Panc1 (cell line): Measurements from ENCODE around the gene CSTPP1.

Source experiments
- POLR2AphosphoS5 ChIP-seq: IDR thresholded peaks from 2 replicates; pipeline ENCODE4 v1.6.1; 2012; ENCODE audit warnings: mild to moderate bottlenecking, low read depth, low read length, moderate library complexity
- SIN3A ChIP-seq: IDR thresholded peaks from 2 replicates; pipeline ENCODE4 v1.6.1; 2012; ENCODE audit warnings: low read depth, mild to moderate bottlenecking, low read length, moderate library complexity, borderline replicate concordance; ENCODE audit not compliant: insufficient read depth
- TF ChIP-seq, protein P1 (sequence below): fragments of 450-650 bp; IDR thresholded peaks from 2 replicates; pipeline ENCODE4 v1.5.1; 2017; ENCODE audit warnings: mild to moderate bottlenecking
- TF ChIP-seq, protein P2 (sequence below), 2 experiments: IDR thresholded peaks; 2 replicates each; pipeline ENCODE4 v1.6.1; 2011 to 2012; ENCODE audit warnings: low read depth in 2 of 2, control low read depth in 1 of 2, low read length in 1 of 2, mild to moderate bottlenecking in 1 of 2, moderate library complexity in 1 of 2; ENCODE audit not compliant: insufficient read depth in 1 of 2

DNA sequence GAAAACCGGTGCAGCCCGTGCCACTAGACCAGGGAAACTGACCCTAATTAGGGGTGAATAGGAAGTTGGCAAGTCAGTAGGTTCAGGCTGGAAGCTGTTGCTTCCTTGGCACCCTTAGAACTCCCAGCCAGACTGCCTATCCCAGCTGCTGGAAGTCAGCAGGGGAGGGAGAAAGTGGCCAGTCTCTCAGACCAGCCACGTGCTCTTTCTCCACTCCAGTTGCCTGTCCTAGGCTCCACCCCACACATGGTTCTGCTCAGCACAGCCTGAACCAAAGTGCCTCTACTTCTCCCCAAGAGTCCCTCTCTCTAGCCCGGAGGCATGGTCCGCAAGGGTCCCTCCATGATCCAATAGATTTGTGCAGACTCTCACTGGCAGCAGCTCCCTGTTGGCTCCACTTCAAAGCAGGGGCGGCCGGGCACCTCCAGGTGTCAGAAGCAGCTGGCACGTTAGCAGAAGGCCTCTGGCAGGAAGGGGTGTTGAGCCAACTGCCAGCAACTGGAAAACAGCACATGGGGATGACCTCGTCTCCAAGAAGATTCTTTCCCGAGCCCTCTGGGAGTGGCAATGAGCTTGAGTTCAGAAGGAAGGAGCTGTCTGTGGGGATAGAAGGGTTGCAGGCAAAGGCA lies 212.5 kb downstream of the CSTPP1 start:
- TF ChIP-seq, protein P1, sequence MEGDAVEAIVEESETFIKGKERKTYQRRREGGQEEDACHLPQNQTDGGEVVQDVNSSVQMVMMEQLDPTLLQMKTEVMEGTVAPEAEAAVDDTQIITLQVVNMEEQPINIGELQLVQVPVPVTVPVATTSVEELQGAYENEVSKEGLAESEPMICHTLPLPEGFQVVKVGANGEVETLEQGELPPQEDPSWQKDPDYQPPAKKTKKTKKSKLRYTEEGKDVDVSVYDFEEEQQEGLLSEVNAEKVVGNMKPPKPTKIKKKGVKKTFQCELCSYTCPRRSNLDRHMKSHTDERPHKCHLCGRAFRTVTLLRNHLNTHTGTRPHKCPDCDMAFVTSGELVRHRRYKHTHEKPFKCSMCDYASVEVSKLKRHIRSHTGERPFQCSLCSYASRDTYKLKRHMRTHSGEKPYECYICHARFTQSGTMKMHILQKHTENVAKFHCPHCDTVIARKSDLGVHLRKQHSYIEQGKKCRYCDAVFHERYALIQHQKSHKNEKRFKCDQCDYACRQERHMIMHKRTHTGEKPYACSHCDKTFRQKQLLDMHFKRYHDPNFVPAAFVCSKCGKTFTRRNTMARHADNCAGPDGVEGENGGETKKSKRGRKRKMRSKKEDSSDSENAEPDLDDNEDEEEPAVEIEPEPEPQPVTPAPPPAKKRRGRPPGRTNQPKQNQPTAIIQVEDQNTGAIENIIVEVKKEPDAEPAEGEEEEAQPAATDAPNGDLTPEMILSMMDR, result no peak
- TF ChIP-seq, protein P2, sequence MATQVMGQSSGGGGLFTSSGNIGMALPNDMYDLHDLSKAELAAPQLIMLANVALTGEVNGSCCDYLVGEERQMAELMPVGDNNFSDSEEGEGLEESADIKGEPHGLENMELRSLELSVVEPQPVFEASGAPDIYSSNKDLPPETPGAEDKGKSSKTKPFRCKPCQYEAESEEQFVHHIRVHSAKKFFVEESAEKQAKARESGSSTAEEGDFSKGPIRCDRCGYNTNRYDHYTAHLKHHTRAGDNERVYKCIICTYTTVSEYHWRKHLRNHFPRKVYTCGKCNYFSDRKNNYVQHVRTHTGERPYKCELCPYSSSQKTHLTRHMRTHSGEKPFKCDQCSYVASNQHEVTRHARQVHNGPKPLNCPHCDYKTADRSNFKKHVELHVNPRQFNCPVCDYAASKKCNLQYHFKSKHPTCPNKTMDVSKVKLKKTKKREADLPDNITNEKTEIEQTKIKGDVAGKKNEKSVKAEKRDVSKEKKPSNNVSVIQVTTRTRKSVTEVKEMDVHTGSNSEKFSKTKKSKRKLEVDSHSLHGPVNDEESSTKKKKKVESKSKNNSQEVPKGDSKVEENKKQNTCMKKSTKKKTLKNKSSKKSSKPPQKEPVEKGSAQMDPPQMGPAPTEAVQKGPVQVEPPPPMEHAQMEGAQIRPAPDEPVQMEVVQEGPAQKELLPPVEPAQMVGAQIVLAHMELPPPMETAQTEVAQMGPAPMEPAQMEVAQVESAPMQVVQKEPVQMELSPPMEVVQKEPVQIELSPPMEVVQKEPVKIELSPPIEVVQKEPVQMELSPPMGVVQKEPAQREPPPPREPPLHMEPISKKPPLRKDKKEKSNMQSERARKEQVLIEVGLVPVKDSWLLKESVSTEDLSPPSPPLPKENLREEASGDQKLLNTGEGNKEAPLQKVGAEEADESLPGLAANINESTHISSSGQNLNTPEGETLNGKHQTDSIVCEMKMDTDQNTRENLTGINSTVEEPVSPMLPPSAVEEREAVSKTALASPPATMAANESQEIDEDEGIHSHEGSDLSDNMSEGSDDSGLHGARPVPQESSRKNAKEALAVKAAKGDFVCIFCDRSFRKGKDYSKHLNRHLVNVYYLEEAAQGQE (IDR thresholded peaks at IDR 0.05; ENCODE audit: insufficient read depth in 1 of 2, low read depth in 2 of 2, low read length in 1 of 2), result no peak
- TF ChIP-seq POLR2AphosphoS5 (no peak), SIN3A (no peak)
